H9 (cell line): ENCODE measurements around the gene MEGF9. TPM values are rescaled to one million over a fixed set of nuclear protein-coding genes. Genes with fewer than 3 reads are reported as not detected.

ENCODE experiments used
- DNase-seq: peaks from one replicate; pipeline ENCODE4 v3.0.0-alpha.2; 2017
- H2AFZ ChIP-seq: one replicate; pipeline ENCODE4 v1.6.1; 2013; ENCODE audit warnings: mild to moderate bottlenecking, low read length, control low read depth, moderate library complexity
- H2AK5ac ChIP-seq: 2 replicates; pipeline ENCODE4 v1.6.1; 2013; ENCODE audit warnings: low read length, control low read depth, mixed read lengths; ENCODE audit not compliant: insufficient read length
- H2BK120ac ChIP-seq: one replicate; pipeline ENCODE4 v1.6.1; 2013; ENCODE audit warnings: low read depth, mild to moderate bottlenecking, low read length, control low read depth, inconsistent platforms; ENCODE audit not compliant: poor library complexity, severe bottlenecking
- H2BK12ac ChIP-seq: 2 replicates; pipeline ENCODE4 v1.6.1; 2013; ENCODE audit warnings: low read length, control low read depth, mixed read lengths, low read depth; ENCODE audit not compliant: insufficient read length
- H2BK15ac ChIP-seq: 2 replicates; pipeline ENCODE4 v1.6.1; 2013; ENCODE audit warnings: low read depth, low read length, control low read depth
- H2BK20ac ChIP-seq: one replicate; pipeline ENCODE4 v1.6.1; 2013; ENCODE audit warnings: low read depth, mild to moderate bottlenecking, low read length, control low read depth, inconsistent platforms; ENCODE audit not compliant: poor library complexity, severe bottlenecking
- H2BK5ac ChIP-seq: 2 replicates; pipeline ENCODE4 v1.6.1; 2013; ENCODE audit warnings: low read length, control low read depth, mixed read lengths; ENCODE audit not compliant: insufficient read length
- H3K14ac ChIP-seq: 2 replicates; pipeline ENCODE4 v1.6.1; 2013; ENCODE audit warnings: low read length, control low read depth; ENCODE audit not compliant: insufficient read depth
- H3K18ac ChIP-seq: 2 replicates; pipeline ENCODE4 v1.6.1; 2013; ENCODE audit warnings: low read depth, mild to moderate bottlenecking, mixed read lengths, low read length, control low read depth; ENCODE audit not compliant: insufficient read length
- H3K23ac ChIP-seq: 2 replicates; pipeline ENCODE4 v1.6.1; 2013; ENCODE audit warnings: low read length, control low read depth, mixed read lengths, low read depth; ENCODE audit not compliant: insufficient read length
- H3K23me2 ChIP-seq: 2 replicates; pipeline ENCODE4 v1.6.1; 2013; ENCODE audit warnings: low read depth, mild to moderate bottlenecking, mixed read lengths, low read length, control low read depth; ENCODE audit not compliant: insufficient read length, poor library complexity, severe bottlenecking
- H3K27ac ChIP-seq: 2 replicates; pipeline ENCODE4 v1.5.1; 2013; ENCODE audit warnings: low read length, control low read depth, mixed read lengths, low read depth; ENCODE audit not compliant: insufficient read length
- H3K27me3 ChIP-seq: 2 replicates; pipeline ENCODE4 v1.6.1; 2013; ENCODE audit warnings: low read length, control low read depth, inconsistent platforms; ENCODE audit not compliant: insufficient read depth
- H3K4ac ChIP-seq: 2 replicates; pipeline ENCODE4 v1.6.1; 2013; ENCODE audit warnings: low read depth, mild to moderate bottlenecking, control low read depth, inconsistent platforms, low read length, moderate library complexity
- H3K4me1 ChIP-seq: 2 replicates; pipeline ENCODE4 v1.6.1; 2013; ENCODE audit warnings: low read length, control low read depth, inconsistent platforms; ENCODE audit not compliant: insufficient read depth
- H3K4me2 ChIP-seq: 2 replicates; pipeline ENCODE4 v1.6.1; 2013; ENCODE audit warnings: low read length, control low read depth, mixed read lengths; ENCODE audit not compliant: insufficient read length, insufficient read depth
- H3K56ac ChIP-seq: 2 replicates; pipeline ENCODE4 v1.6.1; 2013; ENCODE audit warnings: low read depth, mild to moderate bottlenecking, mixed read lengths, low read length, control low read depth; ENCODE audit not compliant: insufficient read length
- H3K79me1 ChIP-seq: 2 replicates; pipeline ENCODE4 v1.6.1; 2013; ENCODE audit warnings: low read depth, mild to moderate bottlenecking, moderate library complexity, low read length, control low read depth, inconsistent platforms; ENCODE audit not compliant: insufficient read depth, poor library complexity, severe bottlenecking
- H3K79me2 ChIP-seq: 2 replicates; pipeline ENCODE4 v1.6.1; 2013; ENCODE audit warnings: low read length, control low read depth, inconsistent platforms; ENCODE audit not compliant: insufficient read depth
- H3K9ac ChIP-seq: 2 replicates; pipeline ENCODE4 v1.6.1; 2013; ENCODE audit warnings: low read length, control low read depth, mixed read lengths; ENCODE audit not compliant: insufficient read length; ENCODE audit errors: extremely low read depth
- H3K9me3 ChIP-seq: one replicate; pipeline ENCODE4 v1.6.1; 2013; ENCODE audit warnings: low read depth, low read length, inconsistent platforms; ENCODE audit not compliant: control insufficient read depth
- H3T11ph ChIP-seq: one replicate; pipeline ENCODE4 v1.6.1; 2013; ENCODE audit warnings: mild to moderate bottlenecking, low read length, control low read depth, inconsistent platforms
- H4K20me1 ChIP-seq: one replicate; pipeline ENCODE4 v1.6.1; 2013; ENCODE audit not compliant: control insufficient read depth, insufficient read length, insufficient read depth
- H4K5ac ChIP-seq: 2 replicates; pipeline ENCODE4 v1.6.1; 2013; ENCODE audit warnings: low read depth, mild to moderate bottlenecking, mixed read lengths, low read length, control low read depth; ENCODE audit not compliant: insufficient read length
- H4K8ac ChIP-seq: replicated peaks from 2 replicates; pipeline ENCODE4 v1.6.1; 2013; ENCODE audit warnings: low read length, control low read depth, mixed read lengths, low read depth; ENCODE audit not compliant: insufficient read length
- H4K91ac ChIP-seq: 2 replicates; pipeline ENCODE4 v1.6.1; 2013; ENCODE audit warnings: low read depth, mild to moderate bottlenecking, moderate library complexity, mixed read lengths, low read length, control low read depth; ENCODE audit not compliant: insufficient read length
- H3K27ac Mint-ChIP-seq, 3 experiments: 2 replicates in 2 of 3; 3 replicates in 1 of 3; pipeline ENCODE4 v1.8.0; 2020 to 2021; ENCODE audit warnings: mixed read lengths in 3 of 3, mild to moderate bottlenecking in 1 of 3, moderate library complexity in 1 of 3
- H3K27me3 Mint-ChIP-seq: 2 replicates; pipeline ENCODE4 v1.8.0; 2021; ENCODE audit warnings: low read depth, mild to moderate bottlenecking, moderate library complexity, mixed read lengths
- H3K36me3 Mint-ChIP-seq, 3 experiments: 2 replicates in 2 of 3; 3 replicates in 1 of 3; pipeline ENCODE4 v1.8.0; 2020 to 2021; ENCODE audit warnings: low read depth in 3 of 3, mixed read lengths in 3 of 3; ENCODE audit not compliant: insufficient read depth in 1 of 3
- H3K4me1 Mint-ChIP-seq, 2 experiments: 2 replicates each; pipeline ENCODE4 v1.8.0; 2020; ENCODE audit warnings: mixed read lengths in 2 of 2
- H3K4me3 Mint-ChIP-seq, 2 experiments: 2 replicates in 1 of 2; 3 replicates in 1 of 2; pipeline ENCODE4 v1.8.0; 2020 to 2021; ENCODE audit warnings: mild to moderate bottlenecking in 2 of 2, mixed read lengths in 2 of 2, moderate library complexity in 1 of 2
- H3K9me3 Mint-ChIP-seq, 2 experiments: 2 replicates in 1 of 2; 3 replicates in 1 of 2; pipeline ENCODE4 v1.8.0; 2020; ENCODE audit warnings: mild to moderate bottlenecking in 2 of 2, mixed read lengths in 2 of 2, moderate library complexity in 1 of 2
- WGBS: extraction: QIAGEN DNeasy Blood & Tissue Kit; methylation state at CpG from one replicate; pipeline ENCODE4 v1.1.7; 2013; ENCODE audit warnings: missing lambda C conversion rate, low lambda C conversion rate, mixed read lengths; ENCODE audit not compliant: insufficient read length; ENCODE audit errors: extremely low coverage; 5-methylcytosine and 5-hydroxymethylcytosine counted together
- total RNA-seq: library from RNA; stranded (reverse); gene quantifications from 2 replicates; pipeline ENCODE4 v1.2.1, GENCODE V29; 2021
- TF ChIP-seq, protein P1 (sequence below): fragments of 200-600 bp; sonication (generic); conservative IDR thresholded peaks from 3 replicates; pipeline ENCODE4 v1.8.0; 2021; ENCODE audit warnings: antibody characterized with exemption, mild to moderate bottlenecking

Gene MEGF9
- total RNA-seq, 1 experiment from 2014 or later = 0.94 TPM

DNA sequence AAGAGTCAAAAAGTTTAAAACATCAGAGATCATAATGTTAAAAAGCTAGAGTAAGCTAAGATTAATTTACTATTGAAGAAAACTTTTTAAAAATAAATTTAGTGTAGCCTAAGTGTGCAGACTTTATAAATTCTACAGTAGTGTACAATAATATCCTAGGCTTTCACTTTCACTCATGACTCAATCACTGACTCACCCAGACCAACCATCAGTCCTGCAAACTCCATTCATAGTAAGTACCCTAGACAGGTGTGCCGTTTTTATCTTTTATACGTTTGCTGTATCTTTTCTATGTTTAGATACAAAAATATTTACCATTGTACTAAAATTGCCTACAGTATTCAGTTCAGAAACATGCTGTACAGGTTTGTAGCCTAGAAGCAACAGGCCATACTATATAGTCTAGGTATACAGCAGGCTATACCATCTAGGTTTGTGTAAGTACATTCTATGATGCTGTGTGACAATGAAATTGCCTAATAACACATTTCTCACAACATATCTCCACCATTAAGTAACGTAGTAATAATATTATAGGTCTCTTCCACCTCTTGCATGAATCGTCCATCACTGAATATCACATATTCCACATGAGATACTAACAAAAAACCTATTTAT, 59.2 kb downstream of the MEGF9 start:
- Histone ChIP-seq H2BK20ac (no peak overlapping the region), H3K23ac (no peak overlapping the region), H3K79me1 (no peaks in the 10 kb centered on the region), H3K4ac (no peak overlapping the region), H3K18ac (no peak overlapping the region), H3K79me2 (no peaks in the 10 kb centered on the region), H3K4me1 (no peaks in the 10 kb centered on the region), H4K8ac (no peak overlapping the region), H3K9ac (no peak overlapping the region), H3K14ac (no peak overlapping the region), H3K4me2 (no peak overlapping the region), H3K9me3 (no peaks in the 10 kb centered on the region), H4K5ac (no peak overlapping the region), H4K20me1 (no peaks in the 10 kb centered on the region), H2BK5ac (no peak overlapping the region), H4K91ac (no peak overlapping the region), H2BK12ac (no peak overlapping the region), H2AK5ac (no peak overlapping the region), H3K56ac (no peak overlapping the region), H2BK120ac (no peak overlapping the region), H2BK15ac (no peak overlapping the region), H3K23me2 (no peaks in the 10 kb centered on the region), H2AFZ (no peak overlapping the region), H3K27ac (no peak overlapping the region), H3T11ph (no peak overlapping the region), H3K27me3 (no peaks in the 10 kb centered on the region)
- Mint-ChIP-seq H3K27me3 (no peaks in the 10 kb centered on the region), H3K4me3 (no peak overlapping the region), H3K27ac (no peak overlapping the region), H3K4me1 (no peaks in the 10 kb centered on the region), H3K36me3 (no peaks in the 10 kb centered on the region), H3K9me3 (no peaks in the 10 kb centered on the region)
- 100% methylated on average over 1 of the region's 4 CpGs for WGBS
- DNase-seq = no peak
- TF ChIP-seq, protein P1, sequence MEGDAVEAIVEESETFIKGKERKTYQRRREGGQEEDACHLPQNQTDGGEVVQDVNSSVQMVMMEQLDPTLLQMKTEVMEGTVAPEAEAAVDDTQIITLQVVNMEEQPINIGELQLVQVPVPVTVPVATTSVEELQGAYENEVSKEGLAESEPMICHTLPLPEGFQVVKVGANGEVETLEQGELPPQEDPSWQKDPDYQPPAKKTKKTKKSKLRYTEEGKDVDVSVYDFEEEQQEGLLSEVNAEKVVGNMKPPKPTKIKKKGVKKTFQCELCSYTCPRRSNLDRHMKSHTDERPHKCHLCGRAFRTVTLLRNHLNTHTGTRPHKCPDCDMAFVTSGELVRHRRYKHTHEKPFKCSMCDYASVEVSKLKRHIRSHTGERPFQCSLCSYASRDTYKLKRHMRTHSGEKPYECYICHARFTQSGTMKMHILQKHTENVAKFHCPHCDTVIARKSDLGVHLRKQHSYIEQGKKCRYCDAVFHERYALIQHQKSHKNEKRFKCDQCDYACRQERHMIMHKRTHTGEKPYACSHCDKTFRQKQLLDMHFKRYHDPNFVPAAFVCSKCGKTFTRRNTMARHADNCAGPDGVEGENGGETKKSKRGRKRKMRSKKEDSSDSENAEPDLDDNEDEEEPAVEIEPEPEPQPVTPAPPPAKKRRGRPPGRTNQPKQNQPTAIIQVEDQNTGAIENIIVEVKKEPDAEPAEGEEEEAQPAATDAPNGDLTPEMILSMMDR = no peak
